Keratinocyte (primary cell): Measurements from ENCODE around the gene CNTROB. TPM values are rescaled to one million over a fixed set of nuclear protein-coding genes. Genes with fewer than 3 reads are reported as not detected.

Experiments
- DNase-seq: peaks from one replicate; pipeline ENCODE4 v3.0.0-alpha.2; 2011; ENCODE audit warnings: low read depth, missing footprints, low spot score
- FAIRE-seq: peaks from 2 replicates; lab custom pipeline; 2011; peaks lifted over from hg19 to GRCh38; lab: Jason Lieb, UNC
- H2AFZ ChIP-seq: 2 replicates; pipeline ENCODE4 v1.6.0; 2012; ENCODE audit warnings: low read length, control low read depth, inconsistent platforms; ENCODE audit not compliant: control insufficient read depth
- H3K27ac ChIP-seq: 2 replicates; pipeline ENCODE4 v1.5.1; 2011; ENCODE audit warnings: low read length; ENCODE audit not compliant: control insufficient read depth, insufficient read depth
- H3K27me3 ChIP-seq: 3 replicates; pipeline ENCODE4 v1.6.0; 2011; ENCODE audit warnings: low read length; ENCODE audit not compliant: control insufficient read depth, insufficient read depth; ENCODE audit errors: extremely low read depth
- H3K36me3 ChIP-seq, 2 experiments: 2 replicates in 1 of 2; 3 replicates in 1 of 2; pipeline ENCODE4 v1.5.1; 2011; ENCODE audit warnings: low read length in 2 of 2, mild to moderate bottlenecking in 1 of 2; ENCODE audit not compliant: control insufficient read depth in 2 of 2, insufficient read depth in 2 of 2; ENCODE audit errors: extremely low read depth in 1 of 2
- H3K4me1 ChIP-seq: 3 replicates; pipeline ENCODE4 v1.5.1; 2011; ENCODE audit warnings: low read length; ENCODE audit not compliant: control insufficient read depth, insufficient read depth; ENCODE audit errors: extremely low read depth
- H3K4me2 ChIP-seq: 3 replicates; pipeline ENCODE4 v1.6.0; 2011; ENCODE audit warnings: low read depth, low read length; ENCODE audit not compliant: control insufficient read depth, insufficient read depth; ENCODE audit errors: extremely low read depth
- H3K4me3 ChIP-seq, 3 experiments: fragments of 200-600 bp in 1 of 3; sonication (generic) in 1 of 3; 2 replicates in 2 of 3; 3 replicates in 1 of 3; pipeline ENCODE4 v1.5.1; 2011 to 2016; ENCODE audit warnings: low read length in 3 of 3, mild to moderate bottlenecking in 3 of 3, control low read depth in 2 of 3, inconsistent platforms in 1 of 3, low read depth in 1 of 3, mixed read lengths in 1 of 3, mixed run types in 1 of 3, moderate library complexity in 1 of 3; ENCODE audit not compliant: control insufficient read depth in 2 of 3, insufficient read depth in 2 of 3; ENCODE audit errors: extremely low read depth in 1 of 3
- H3K79me2 ChIP-seq: 2 replicates; pipeline ENCODE4 v1.6.0; 2012; ENCODE audit warnings: low read length; ENCODE audit not compliant: control insufficient read depth, insufficient read depth
- H3K9ac ChIP-seq: 3 replicates; pipeline ENCODE4 v1.6.0; 2011; ENCODE audit warnings: low read length; ENCODE audit not compliant: control insufficient read depth, insufficient read depth; ENCODE audit errors: extremely low read depth
- H3K9me1 ChIP-seq: 3 replicates; pipeline ENCODE4 v1.6.0; 2011; ENCODE audit warnings: low read length; ENCODE audit not compliant: control insufficient read depth, insufficient read depth; ENCODE audit errors: extremely low read depth
- H3K9me3 ChIP-seq: 2 replicates; pipeline ENCODE4 v1.5.1; 2012; ENCODE audit warnings: low read depth, low read length; ENCODE audit not compliant: control insufficient read depth
- H4K20me1 ChIP-seq: 3 replicates; pipeline ENCODE4 v1.6.0; 2011; ENCODE audit warnings: low read length; ENCODE audit not compliant: control insufficient read depth, insufficient read depth; ENCODE audit errors: extremely low read depth
- EZH2 ChIP-seq: IDR thresholded peaks from one replicate; pipeline ENCODE4 v1.6.1; 2012; ENCODE audit warnings: inconsistent platforms, mild to moderate bottlenecking, low read length, moderate library complexity
- dilution Hi-C: fragments of 300-500 bp; cut with MboI; formaldehyde crosslinking; loops from one replicate; pipeline ENCODE4 v1.7.0; 2020; ENCODE audit warnings: low sequenced_read_pairs; ENCODE audit not compliant: extremely low pct_ligation_motif_present
- polyA plus RNA-seq, 5 experiments: library from polyadenylated mRNA; depleted of rRNA in 3 of 5; stranded (reverse) in 3 of 5; stranded (forward) in 1 of 5; unstranded in 1 of 5; fragments of >200 nt; gene quantifications; 1 replicate in 1 of 5; 2 replicates in 3 of 5; 3 replicates in 1 of 5; pipeline versions ENCODE4 v1.2.1 to v1.2.3, GENCODE V29; 2011 to 2012; ENCODE audit warnings: missing spikeins in 2 of 5, low read depth in 1 of 5, low replicate concordance in 1 of 5
- TF ChIP-seq, protein P1 (sequence below), 3 experiments: IDR thresholded peaks in 1 of 3; conservative IDR thresholded peaks in 1 of 3; optimal IDR thresholded peaks in 1 of 3; 2 replicates in 2 of 3; 3 replicates in 1 of 3; pipeline versions ENCODE3 to v1.5.1; 2011; ENCODE audit warnings: low read length in 3 of 3, mild to moderate bottlenecking in 3 of 3, moderate library complexity in 2 of 3, control low read depth in 1 of 3, inconsistent platforms in 1 of 3; ENCODE audit not compliant: insufficient read depth in 2 of 3; ENCODE audit errors: extremely low read depth in 1 of 3

The CNTROB gene
- polyA plus RNA-seq, 1 donor (not counting 4 experiments of a cell fraction or from before 2014, with no cell fraction given): 17.4 TPM

DNA sequence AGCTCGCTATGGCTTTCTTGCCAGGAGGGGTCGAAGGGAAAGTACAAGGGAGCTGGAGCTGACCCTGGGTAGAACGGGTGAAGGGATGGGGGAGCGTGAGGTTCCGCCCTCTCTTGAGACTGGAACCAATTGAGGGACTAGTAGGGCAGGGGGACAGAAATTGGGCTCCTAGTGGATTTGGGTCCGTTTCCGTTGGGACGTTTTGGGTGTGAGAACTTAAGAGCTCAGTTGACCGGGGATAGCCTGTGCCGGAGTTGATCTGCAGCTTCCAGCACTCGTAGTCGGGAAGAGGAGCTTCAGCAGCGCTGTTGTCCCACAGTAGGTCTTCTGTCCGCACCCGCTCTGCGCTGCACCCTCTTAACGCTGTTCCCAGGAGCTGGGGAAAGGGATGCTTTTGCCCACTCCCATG lies 481 bp downstream of the CNTROB start:
- no peaks in the 10 kb centered on the region for H3K9me3 ChIP-seq
- dilution Hi-C loops: no loop called here
- FAIRE-seq (no peak), DNase-seq (no peak)
- peak overlapping the region; percentile 90 for H3K27ac ChIP-seq
- peak overlapping the region; percentile 99 for H2AFZ ChIP-seq
- H3K79me2 ChIP-seq: peaks cover 32% of the 10 kb centered on the region
- H3K36me3 ChIP-seq: peaks cover 17 to 23% of the 10 kb centered on the region in 2 experiments
- peaks cover 18% of the 10 kb centered on the region for H3K4me1 ChIP-seq
- H3K27me3 ChIP-seq: no peaks in the 10 kb centered on the region
- TF ChIP-seq EZH2: no peak
- TF ChIP-seq, protein P1, sequence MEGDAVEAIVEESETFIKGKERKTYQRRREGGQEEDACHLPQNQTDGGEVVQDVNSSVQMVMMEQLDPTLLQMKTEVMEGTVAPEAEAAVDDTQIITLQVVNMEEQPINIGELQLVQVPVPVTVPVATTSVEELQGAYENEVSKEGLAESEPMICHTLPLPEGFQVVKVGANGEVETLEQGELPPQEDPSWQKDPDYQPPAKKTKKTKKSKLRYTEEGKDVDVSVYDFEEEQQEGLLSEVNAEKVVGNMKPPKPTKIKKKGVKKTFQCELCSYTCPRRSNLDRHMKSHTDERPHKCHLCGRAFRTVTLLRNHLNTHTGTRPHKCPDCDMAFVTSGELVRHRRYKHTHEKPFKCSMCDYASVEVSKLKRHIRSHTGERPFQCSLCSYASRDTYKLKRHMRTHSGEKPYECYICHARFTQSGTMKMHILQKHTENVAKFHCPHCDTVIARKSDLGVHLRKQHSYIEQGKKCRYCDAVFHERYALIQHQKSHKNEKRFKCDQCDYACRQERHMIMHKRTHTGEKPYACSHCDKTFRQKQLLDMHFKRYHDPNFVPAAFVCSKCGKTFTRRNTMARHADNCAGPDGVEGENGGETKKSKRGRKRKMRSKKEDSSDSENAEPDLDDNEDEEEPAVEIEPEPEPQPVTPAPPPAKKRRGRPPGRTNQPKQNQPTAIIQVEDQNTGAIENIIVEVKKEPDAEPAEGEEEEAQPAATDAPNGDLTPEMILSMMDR (optimal IDR thresholded peaks at IDR 0.05 in 1 of 3, IDR thresholded peaks at IDR 0.05 in 1 of 3, conservative IDR thresholded peaks at IDR 0.05 in 1 of 3; ENCODE audit: extremely low read depth in 1 of 3, insufficient read depth in 2 of 3, low read length in 3 of 3): no peak
- no peaks in the 10 kb centered on the region for H4K20me1 ChIP-seq
- peak overlapping the region; percentile 63 to 94 (median 90) for H3K4me3 ChIP-seq
- H3K9me1 ChIP-seq: peaks cover 4% of the 10 kb centered on the region
- H3K9ac ChIP-seq: peak overlapping the region; percentile 92
- peak overlapping the region; percentile 98 for H3K4me2 ChIP-seq

DNA sequence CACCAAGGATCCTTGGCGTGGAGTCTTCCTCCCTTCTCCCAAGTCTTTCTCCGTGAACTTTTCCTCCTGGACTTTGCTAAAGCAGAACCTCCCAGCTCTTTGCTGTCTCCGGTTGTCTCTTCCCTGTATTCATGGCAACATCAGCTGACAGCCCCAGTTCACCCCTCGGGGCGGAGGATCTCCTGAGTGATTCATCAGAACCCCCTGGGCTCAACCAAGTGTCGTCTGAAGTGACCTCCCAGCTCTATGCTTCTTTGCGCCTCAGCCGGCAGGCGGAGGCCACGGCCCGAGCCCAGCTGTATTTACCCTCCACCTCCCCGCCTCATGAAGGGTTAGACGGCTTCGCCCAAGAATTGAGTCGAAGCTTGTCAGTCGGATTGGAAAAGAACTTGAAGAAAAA lies 943 bp downstream of the CNTROB start:
- FAIRE-seq (peak; percentile 23), DNase-seq (no peak)
- peaks cover 18% of the 10 kb centered on the region for H3K4me1 ChIP-seq
- H3K36me3 ChIP-seq: peaks cover 17 to 21% of the 10 kb centered on the region in 2 experiments
- H2AFZ ChIP-seq: peak overlapping the region; percentile 99
- H3K9me3 ChIP-seq: no peaks in the 10 kb centered on the region
- no peaks in the 10 kb centered on the region for H3K27me3 ChIP-seq
- H3K9ac ChIP-seq: peak overlapping the region; percentile 92
- H4K20me1 ChIP-seq: no peaks in the 10 kb centered on the region
- H3K4me2 ChIP-seq: peak overlapping the region; percentile 98
- peaks cover 4% of the 10 kb centered on the region for H3K9me1 ChIP-seq
- H3K4me3 ChIP-seq: peak overlapping the region; percentile 63 to 94 (median 90)
- H3K27ac ChIP-seq: peak overlapping the region; percentile 90
- H3K79me2 ChIP-seq: peaks cover 32% of the 10 kb centered on the region
- dilution Hi-C loops: no loop called here
- no peak for TF ChIP-seq EZH2
- TF ChIP-seq, protein P1 (optimal IDR thresholded peaks at IDR 0.05 in 1 of 3, IDR thresholded peaks at IDR 0.05 in 1 of 3, conservative IDR thresholded peaks at IDR 0.05 in 1 of 3; ENCODE audit: extremely low read depth in 1 of 3, insufficient read depth in 2 of 3, low read length in 3 of 3): peak; percentile 12 to 37 (median 21)
